ENCODE data around the gene GRIK2.

GRIK2 gene

DNA sequence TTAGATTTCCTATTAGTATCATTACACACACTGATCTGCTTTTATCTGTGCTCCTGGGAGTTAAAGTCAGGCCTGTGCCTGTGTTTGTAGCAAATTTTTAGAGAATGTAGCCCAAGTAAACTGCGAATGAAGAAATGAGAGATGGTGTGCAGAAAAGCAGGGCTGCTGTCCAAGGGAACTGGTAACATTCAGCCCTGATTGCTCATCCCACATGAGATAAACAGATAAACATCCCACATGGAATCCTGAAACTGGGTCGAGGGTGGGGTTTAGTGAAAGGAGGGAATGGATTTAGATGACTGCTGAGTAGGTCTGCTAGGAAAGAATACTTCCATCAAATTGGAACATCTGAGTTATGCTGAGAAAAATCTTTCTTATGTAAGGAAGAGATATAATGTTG lies 69.1 kb downstream of the GRIK2 start:
- no peak for FAIRE-seq

DNA sequence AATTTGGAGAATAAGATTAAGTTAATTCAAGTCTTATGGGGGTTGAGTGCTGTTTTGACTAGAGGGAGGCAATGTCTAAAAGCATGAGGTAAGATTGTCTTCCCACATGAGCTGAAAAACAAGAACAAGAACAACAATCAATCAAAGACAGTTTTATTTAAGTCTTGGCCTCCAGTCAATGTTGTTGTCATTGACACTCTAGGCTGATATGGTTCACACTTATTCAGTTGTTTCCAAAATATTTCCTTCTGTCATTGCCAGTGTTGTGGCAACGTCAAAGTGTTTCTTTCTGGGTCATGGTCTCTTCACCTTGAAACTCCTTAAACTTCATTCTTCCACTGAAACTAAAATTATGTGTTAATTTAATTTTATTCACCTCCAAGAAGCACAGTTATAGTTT lies 72.4 kb downstream of the GRIK2 start:
- no peak for FAIRE-seq

DNA sequence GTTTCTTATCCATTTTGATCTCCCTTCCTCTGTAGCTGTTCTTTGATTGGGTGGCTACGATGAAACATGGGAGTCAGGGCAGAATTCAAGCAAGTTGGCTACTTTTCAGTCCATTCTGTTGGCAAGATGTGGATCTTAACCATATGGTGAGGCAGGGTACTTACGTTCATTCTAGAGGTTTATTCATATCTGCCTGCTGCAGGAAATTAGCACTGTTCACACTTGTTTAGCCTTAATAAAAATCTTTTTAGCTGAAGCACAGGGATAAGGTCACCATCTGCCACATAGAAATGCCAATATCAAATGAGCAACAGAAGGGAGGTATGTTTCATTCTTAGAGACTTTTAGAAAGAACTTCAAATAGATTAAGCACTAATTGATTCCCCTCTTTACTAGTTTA lies 83.9 kb downstream of the GRIK2 start:
- FAIRE-seq = no peak

DNA sequence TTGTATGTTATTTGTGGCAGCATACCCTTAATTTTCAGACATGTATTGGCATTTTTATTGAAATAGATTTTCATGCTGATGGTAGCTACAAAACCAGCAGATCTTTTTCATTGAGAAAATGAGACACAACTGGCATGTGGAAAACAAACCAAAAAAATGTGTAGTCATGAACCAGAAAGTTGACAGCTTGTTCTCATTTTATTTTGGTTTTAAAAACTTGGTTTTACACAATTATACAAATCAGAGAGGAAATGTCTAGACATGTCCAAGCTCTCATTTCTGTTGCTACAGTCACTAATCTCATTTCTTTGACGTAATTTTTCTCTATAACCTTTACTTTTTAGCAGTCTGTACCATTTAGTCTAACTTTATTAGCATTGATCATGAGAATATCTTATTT lies 85.4 kb downstream of the GRIK2 start:
- no peak for FAIRE-seq

DNA sequence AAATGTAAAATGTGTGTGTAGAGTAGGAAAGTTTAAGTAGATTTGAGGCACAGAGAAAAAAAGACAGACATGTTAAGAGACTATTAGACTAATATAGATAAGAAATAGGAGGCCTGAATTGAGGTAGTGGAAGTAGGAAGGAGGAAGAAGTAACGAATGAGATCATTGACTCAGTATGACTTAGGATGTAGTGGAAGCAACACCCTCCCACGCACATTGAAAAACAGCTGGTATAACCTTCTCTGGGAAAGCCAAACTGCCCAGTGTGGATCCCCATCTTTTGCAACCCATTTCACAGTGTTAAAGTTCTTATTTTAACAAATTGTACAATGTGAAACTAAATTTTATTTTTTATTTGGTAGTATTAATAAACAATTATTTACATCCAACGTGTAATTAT lies 89.1 kb downstream of the GRIK2 start:
- FAIRE-seq = no peak

DNA sequence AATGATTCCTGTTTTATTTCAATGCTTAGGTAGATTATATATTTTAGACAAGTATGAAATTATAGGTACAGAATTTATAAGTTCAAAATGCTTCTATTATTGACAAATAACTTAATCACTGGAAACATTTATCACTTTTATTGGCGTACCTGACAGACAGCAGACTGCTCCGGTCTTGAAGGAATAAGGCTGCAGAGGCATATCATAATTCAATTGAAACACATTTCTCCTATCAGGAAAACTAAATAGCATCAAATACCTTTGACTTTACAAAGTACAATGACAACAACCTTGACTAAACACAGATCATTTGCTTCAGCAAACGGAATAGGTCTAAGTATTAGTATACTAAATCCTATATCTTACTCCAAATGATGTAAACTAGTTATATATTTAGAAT lies 91.3 kb downstream of the GRIK2 start:
- FAIRE-seq = no peak

DNA sequence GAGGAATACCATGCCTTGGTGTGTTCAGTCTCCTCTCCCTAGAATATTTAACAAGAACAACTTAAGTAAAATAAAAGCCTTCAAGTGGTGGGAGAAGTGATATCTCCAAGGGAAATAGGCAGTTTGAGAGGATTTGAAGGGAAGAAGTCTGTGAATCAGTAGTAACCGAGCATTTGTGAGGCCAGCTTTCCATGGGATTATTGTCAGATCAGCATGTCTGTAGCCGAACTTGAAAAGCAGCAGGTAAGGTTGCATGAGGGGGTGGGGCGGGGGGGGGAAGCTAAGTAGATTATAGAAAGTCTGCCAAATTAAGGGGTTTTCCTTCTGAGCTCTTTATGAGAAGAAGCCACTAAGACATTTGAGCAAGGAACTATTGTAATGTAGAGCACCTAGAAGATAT lies 92.6 kb downstream of the GRIK2 start:
- FAIRE-seq = no peak

DNA sequence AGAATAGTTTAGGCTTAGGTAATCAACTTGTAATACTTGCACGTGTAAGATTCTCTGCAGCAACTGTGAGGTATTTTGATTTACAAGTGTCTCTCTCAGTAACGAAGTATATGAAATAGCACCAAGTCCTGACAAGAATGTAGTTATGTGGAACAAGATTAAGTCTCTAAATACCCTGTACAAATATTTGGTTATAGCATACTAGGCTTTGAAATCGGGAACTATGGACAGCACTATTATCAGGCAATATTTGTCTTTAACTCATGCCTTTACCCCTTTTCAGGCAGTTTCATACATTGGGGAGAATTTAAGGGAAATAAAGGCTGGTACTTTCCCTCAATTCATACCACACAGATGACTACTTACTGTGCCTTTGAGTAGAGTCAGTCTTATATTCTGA lies 93.2 kb downstream of the GRIK2 start:
- FAIRE-seq = no peak

DNA sequence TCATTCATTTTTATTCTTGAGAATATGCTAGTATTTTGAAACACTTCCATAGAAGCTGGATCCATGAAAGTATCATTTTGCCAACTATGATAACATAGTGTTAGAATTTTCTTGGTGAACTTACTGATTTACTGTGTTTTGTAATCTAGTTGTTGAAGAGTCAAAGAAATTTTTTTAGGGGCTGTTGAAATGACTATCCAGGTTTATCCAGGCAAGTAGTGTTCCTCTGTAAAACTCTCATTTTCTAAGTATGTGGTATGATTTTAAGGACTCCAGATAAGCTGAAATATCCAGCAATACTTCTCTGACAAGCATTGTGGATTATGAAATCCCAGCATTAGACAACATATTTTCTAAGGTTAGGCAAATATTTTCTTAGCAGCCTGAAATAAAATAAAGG lies 95.9 kb downstream of the GRIK2 start:
- no peak for FAIRE-seq

DNA sequence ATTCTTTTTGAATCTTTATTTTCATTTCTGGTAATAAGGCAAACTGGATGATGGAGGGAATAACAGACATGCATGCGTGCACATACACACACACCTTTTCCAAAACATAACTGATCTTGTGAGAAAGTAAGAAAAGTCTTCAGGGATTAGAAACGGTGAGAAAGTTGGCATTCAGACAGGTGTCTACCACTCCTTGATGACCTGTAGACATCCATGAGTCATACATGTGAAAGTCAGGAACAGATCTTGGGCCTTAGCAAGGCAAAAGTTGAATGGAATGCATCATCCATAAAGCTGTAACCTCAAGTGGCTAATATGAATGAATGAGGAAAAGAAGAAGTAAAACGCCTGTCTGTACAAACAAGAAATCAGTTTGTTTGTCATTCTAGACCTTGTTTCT lies 97.3 kb downstream of the GRIK2 start:
- no peak for FAIRE-seq

DNA sequence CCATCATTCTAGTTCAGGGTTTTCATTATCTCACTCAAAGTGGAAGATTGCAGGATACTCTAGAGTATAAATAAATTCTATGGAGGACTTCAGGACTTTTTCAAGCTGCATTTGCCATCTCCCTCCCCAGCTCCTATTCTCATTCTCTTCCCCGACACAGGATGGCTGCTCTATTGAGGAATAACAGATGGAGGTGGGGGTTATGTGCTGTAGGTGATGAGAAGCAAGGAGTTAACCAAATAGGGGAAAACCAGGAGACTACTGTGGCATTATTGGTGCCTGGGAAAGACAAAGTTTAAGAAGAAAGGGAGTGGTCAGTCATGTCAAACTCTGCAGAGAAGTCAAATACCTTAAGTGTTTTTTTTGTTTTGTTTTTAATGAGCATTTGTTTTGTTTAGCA lies 109.3 kb downstream of the GRIK2 start:
- no peak for FAIRE-seq

DNA sequence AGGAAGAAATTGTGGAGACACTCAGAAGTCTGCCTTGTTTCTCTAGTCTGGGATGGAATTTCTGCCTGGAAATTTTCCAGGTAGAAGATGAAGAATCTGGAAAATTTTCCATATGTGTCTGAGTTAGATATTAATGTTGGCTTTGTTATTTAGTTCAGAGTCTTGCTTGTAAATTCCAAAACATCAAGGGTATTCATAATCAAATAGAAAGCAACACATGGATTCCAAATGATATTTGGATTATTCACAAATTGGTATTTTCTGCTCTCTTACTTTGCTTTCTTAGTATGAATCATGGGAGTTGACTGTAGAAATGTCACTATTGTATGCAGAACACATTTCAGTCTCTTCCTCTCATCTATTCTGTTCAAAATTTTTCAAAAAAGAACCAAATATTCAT lies 116.0 kb downstream of the GRIK2 start:
- FAIRE-seq = no peak

DNA sequence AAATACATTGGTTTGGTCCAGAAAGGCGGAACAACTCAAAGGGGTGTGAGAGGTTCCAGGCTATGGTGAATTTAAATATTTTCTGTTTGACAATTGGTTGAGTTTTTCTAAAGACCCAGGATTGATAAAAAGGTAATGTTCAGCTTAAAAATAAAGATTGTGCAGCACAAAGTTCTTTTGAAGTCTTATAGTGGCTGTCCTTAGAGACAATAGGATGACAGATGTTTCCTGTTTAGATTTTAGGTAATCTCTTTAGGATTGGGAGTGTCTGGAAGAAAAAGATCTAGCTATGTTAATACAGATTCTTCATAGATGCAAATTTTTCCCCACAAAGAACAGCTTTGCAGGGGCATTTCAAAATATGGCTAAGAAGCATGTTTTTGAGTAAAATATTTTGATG lies 119.7 kb downstream of the GRIK2 start:
- no peak for FAIRE-seq

DNA sequence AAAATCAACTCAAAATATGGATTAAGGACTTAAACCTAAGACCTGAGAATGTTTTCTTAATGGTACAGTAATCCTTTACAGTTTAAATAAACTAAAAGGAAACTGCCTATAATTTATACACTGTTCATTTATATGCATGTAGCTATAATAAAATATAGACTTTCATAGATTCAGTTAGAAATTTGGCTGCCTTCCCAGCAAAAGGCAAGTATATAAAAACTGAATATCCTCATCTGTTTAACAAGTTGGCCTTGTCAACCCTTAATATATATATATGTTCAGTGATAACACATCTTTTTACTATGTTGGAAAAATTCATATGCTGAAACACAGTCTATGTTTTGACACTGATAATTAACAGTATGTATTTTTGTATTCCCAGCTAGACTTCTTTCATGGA lies 123.1 kb downstream of the GRIK2 start:
- no peak for FAIRE-seq

DNA sequence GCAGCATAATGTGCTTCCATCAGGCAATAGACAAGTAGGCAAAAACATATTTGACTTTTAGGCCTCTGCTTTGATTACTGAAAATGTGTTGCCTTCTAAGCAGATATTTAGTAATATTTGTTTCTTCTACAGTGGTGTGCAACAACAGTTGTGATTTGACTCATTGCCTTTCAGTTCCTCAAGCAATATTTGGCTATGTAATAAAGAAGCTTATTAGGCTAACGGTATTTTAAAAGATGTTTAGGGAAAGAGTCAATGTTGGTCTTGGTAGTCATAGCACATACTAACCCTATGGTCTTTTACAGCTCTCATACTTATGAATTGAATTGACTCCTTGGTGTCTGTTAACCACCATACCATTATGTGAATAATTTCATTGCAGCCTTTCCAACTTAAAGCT lies 124.1 kb downstream of the GRIK2 start:
- FAIRE-seq = no peak

DNA sequence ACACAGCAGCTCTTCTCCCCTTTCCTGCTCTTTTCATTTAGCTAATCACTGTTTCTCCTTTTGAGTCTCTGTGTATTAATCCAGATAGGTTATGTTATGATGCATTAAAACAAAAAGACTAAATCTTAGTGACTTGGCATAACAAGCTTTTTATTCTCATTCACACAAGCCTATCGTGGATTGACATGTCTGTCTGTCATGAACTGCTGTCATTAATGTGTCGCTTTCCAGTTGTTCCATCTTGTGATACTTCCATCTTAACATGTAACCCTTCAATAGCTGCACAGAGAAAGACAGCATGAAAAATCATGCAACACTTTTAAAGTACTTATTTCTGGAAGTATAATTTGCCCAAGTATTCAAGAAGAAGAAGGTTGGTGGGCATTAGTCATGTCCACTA lies 128.7 kb downstream of the GRIK2 start:
- no peak for FAIRE-seq

DNA sequence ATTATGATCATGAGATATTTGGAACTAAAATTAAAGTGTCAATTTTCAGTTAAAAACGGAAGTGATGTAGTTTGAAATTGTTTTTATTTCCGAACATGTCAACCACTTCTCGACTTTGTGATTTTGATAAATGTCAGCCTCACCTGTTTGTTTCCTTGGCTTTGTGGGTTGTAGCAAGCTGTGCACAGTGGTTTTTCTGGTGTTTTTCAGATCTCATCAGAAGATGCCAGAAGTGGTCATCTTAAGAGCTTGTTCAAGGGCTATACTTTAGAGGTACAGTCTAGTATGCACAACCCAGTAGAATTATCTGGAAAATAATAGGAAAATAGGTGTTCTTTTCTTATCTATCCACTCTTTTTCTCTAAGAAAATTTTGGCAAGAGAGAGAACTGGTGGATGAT lies 134.0 kb downstream of the GRIK2 start:
- FAIRE-seq = no peak

DNA sequence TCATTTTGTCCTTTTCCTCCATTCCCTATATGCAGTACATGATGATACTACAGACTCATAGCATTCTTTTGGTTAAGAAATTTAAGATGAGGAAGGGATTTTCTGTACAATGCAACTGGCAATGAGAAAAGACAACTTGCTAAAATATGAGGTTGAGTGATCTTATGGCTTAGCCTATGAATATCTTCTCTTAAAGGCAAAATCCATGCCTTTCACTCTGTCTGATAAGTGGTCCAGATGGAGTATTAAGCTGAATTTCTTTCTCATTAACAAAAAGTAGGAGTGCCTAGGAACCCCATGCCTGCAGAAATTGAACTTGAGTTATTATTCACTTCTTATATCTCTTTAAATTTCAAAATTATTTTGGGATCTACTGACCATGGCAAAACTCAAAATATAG lies 135.3 kb downstream of the GRIK2 start:
- no peak for FAIRE-seq

DNA sequence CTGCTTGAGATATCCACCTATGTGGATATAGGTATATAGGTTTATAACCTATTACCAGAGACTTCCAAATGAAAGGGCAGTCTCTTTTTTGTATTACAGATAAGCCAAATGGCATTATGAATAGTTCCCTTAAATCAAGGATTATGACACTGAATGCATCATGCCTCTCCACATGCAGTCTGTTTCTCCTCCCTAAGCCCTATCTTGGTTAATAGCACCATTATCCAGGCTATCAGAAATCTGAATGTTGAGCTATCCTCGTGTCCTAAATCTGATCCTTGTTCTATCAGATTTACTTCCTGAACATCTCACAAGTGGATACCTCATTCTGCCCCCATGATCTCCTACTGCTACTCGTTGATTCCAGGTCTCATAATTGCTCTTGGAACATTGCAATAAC lies 138.0 kb downstream of the GRIK2 start:
- FAIRE-seq = no peak

DNA sequence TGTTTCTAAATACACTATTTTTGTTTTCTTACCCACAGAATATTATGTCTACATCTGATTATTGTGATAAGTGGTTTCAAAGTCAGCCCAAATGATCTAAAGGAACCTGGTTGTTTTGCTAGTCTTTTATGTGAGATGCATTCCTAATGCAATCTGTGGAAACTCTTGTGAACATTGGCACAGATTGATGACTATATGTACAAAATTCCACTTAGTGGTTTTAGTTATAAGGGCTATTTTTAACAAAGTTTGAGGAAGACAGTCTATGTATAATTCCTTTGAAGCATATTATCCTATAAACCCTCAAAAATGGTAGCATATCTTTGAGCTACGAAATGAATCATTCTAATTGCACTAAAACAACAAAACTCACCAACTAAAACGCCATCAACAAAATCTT lies 140.9 kb downstream of the GRIK2 start:
- no peak for FAIRE-seq

DNA sequence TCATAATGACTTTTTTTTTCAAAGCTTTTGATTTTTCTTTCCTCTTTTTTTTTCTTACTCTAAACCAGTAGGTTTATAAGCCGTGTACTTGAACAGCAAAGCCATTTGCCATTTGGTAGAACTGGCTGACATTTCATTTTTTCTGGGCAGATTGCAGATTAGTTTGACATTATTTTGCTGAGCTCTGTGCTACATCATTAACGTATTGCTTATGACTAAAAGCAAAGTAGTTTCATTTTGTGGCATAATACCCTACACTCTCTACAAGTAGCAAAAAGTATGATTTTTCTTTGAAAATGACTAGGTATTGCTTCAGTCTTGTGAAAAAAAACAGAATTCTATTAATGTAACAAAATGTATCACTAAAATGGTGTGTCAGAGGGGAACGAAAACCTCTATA lies 141.3 kb downstream of the GRIK2 start:
- FAIRE-seq = no peak

DNA sequence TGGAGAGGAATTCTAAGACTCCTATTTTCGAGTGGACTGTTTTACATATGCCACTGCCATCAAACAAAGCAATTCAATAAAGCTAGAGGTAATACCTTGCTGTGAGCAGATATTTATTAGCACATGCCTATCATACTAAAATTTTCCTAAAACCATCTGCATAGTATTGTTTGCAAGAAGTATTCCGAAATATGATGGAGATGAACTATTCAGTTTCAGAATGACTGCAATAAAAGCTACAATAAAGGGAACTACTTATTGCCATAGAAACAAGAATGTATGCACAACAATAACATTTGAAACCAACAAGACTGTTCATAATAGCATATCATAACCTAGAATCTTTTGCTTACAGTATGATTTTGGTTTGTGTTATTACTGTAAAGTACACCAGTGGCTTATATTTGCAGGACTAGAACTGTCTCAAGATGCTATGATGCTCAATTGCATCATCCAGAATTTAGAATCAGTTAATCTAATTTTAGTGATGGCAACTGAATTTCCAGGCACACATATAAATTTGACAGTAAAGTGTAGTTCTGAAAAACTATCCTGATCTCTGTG lies 144.3 kb downstream of the GRIK2 start:
- no peak for FAIRE-seq

DNA sequence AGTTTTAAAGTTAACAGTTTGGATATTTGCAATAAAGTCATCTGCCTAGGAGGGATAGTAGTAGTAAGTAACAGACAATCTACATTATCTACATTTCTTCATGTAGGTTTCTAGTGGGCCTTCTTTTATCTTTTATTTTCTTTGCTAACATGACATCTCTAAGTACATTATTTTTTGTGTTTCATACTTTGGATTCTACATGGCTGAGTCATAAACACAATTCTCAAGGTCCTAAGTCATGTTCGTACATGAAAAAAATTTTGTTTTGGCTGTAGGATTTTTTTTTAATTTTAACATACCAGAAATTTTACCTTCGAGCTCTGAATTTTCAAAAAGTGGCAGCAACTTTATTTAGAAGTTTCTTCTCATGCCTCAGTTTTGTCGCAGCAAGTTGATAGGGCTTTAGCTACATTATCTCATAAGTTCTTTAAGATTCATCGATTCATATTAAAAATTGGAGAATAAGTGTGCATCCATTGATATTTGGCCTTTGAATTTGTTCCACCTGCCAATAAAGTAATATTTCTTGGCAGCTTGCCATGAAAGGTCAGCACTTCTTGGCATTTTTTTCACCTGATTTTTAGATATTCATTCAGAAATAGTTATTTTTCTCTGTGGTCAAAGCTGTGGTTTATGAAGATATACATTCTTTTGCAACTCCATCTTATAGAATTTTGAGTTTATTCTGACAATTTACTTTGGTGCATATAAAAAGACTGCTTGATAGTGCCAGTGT lies 146.2 kb downstream of the GRIK2 start:
- FAIRE-seq = no peak

DNA sequence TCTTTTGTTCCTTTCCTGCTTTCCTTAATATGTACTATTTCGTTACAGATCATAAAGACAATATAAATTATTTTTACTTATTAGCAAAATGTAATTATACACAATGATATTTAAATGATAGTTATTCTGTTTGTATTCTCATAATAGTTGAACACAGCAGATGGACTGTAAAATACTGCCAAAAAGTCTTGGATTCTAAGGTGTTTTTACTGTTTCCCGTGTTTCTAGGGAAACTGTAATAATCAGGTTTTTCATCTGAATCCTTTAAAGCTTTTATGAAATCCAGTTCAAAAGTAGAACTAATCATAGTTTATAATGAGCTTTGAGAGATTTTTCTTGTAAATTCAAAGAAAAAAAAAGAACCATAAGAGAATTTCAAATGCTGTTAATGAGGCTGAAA lies 148.4 kb downstream of the GRIK2 start:
- FAIRE-seq = no peak

DNA sequence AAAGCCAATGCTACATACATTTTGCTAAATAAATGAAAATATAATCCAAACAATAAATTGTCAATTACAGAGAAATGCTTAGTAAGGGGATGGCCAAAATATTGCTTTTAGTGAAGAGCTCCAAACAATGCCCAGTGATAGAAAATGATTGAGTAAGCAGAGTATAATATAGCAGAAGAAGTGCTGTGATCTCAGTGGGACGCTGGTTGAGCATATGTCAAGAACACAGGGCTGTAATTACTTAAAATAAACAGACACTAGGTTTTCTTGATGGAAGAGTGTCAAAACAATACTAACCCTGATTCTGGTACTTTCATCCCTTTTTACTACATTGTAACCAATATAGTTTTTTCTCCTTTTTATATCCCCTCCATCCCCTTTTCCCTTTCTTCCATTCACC lies 150.3 kb downstream of the GRIK2 start:
- FAIRE-seq = no peak
